BLaER1 treated with 17β-estradiol and CSF1 and Interleukin-3, amounts not matched to agents 10 nM and 100 nM (cell line): Measurements from ENCODE around the gene MPRIP.
A peak's percentile ranks its signal among the peaks of the same experiment; 100 is the strongest.

Experiments
- H3K27ac ChIP-seq, 11 experiments: shearing (Covaris generic); formaldehyde crosslinking; 2 replicates each; pipeline ENCODE4 v1.8.1; 2022
- H3K27me3 ChIP-seq, 11 experiments: shearing (Covaris generic); formaldehyde crosslinking; 2 replicates each; pipeline ENCODE4 v1.8.1; 2022
- H3K36me3 ChIP-seq, 11 experiments: shearing (Covaris generic); formaldehyde crosslinking; 2 replicates each; pipeline ENCODE4 v1.8.1; 2022
- H3K4me1 ChIP-seq, 10 experiments: shearing (Covaris generic); formaldehyde crosslinking; 2 replicates each; pipeline ENCODE4 v1.8.1; 2022
- H3K4me2 ChIP-seq, 11 experiments: shearing (Covaris generic); formaldehyde crosslinking; 2 replicates each; pipeline ENCODE4 v1.8.1; 2022
- H3K4me3 ChIP-seq, 10 experiments: shearing (Covaris generic); formaldehyde crosslinking; 2 replicates each; pipeline ENCODE4 v1.8.1; 2022
- H3K9ac ChIP-seq, 11 experiments: shearing (Covaris generic); formaldehyde crosslinking; 2 replicates each; pipeline ENCODE4 v1.8.1; 2022
- H3K9me3 ChIP-seq, 11 experiments: shearing (Covaris generic); formaldehyde crosslinking; replicated peaks in 1 of 11; 2 replicates each; pipeline ENCODE4 v1.8.1; 2022
- H4K20me1 ChIP-seq, 11 experiments: shearing (Covaris generic); formaldehyde crosslinking; 2 replicates each; pipeline ENCODE4 v1.8.1; 2022
- Cebpa-rat ChIP-seq, 11 experiments: shearing (Covaris generic); IDR thresholded peaks; 2 replicates each; pipeline ENCODE4 v1.8.1; 2022

Gene MPRIP

GRCh38 chr17:17221329-17221728, 179.1 kb downstream of the MPRIP start:
- Histone ChIP-seq H3K9ac (no peak overlapping the region), H3K4me1 (peaks cover 0 to 33% (median 13%) of the 10 kb centered on the region in 10 experiments; a peak in 12 of 20 replicates), H4K20me1 (peaks cover 0 to 98% (median 0%) of the 10 kb centered on the region in 11 experiments; a peak in 10 of 22 replicates), H3K27ac (no peak overlapping the region), H3K36me3 (peaks cover 91 to 100% (median 97%) of the 10 kb centered on the region in 11 experiments), H3K4me2 (no peak overlapping the region), H3K4me3 (no peak overlapping the region), H3K9me3 (no peaks in the 10 kb centered on the region), H3K27me3 (no peaks in the 10 kb centered on the region)
- no peak for TF ChIP-seq Cebpa-rat (IDR thresholded peaks at IDR 0.05)

GRCh38 chr17:17223736-17224135, 181.5 kb downstream of the MPRIP start:
- Histone ChIP-seq H3K9ac (no peak overlapping the region), H3K9me3 (no peaks in the 10 kb centered on the region), H3K27me3 (no peaks in the 10 kb centered on the region), H3K27ac (peak overlapping the region in 2 of 11 experiments; percentile 9 to 25; a peak in 2 of 22 replicates), H3K4me1 (peaks cover 0 to 43% (median 20%) of the 10 kb centered on the region in 10 experiments; a peak in 12 of 20 replicates), H3K36me3 (peaks cover 91 to 100% (median 97%) of the 10 kb centered on the region in 11 experiments), H3K4me3 (no peak overlapping the region), H3K4me2 (peak overlapping the region in 4 of 11 experiments; percentile 55 to 66 (median 59); a peak in 8 of 22 replicates), H4K20me1 (peaks cover 0 to 98% (median 7%) of the 10 kb centered on the region in 11 experiments; a peak in 12 of 22 replicates)
- no peak for TF ChIP-seq Cebpa-rat (IDR thresholded peaks at IDR 0.05)

GRCh38 chr17:17224137-17224536, 181.9 kb downstream of the MPRIP start:
- peaks cover 0 to 47% (median 23%) of the 10 kb centered on the region in 10 experiments; a peak in 12 of 20 replicates for H3K4me1 ChIP-seq
- H3K9ac ChIP-seq, result no peak overlapping the region
- H3K27ac ChIP-seq, result no peak overlapping the region
- no peaks in the 10 kb centered on the region for H3K27me3 ChIP-seq
- TF ChIP-seq Cebpa-rat (IDR thresholded peaks at IDR 0.05), result no peak
- H3K4me3 ChIP-seq, result no peak overlapping the region
- 0 out of 22 replicates have a peak overlapping the region, but pooled peaks of 2 of the 11 experiments have one; percentile 60 to 66 for H3K4me2 ChIP-seq
- H3K9me3 ChIP-seq, result no peaks in the 10 kb centered on the region
- peaks cover 0 to 99% (median 7%) of the 10 kb centered on the region in 11 experiments; a peak in 13 of 22 replicates for H4K20me1 ChIP-seq
- peaks cover 92 to 100% (median 98%) of the 10 kb centered on the region in 11 experiments for H3K36me3 ChIP-seq

GRCh38 chr17:17225901-17226300, 183.6 kb downstream of the MPRIP start:
- no peak overlapping the region for H3K9ac ChIP-seq
- no peak overlapping the region for H3K27ac ChIP-seq
- H3K9me3 ChIP-seq, result no peaks in the 10 kb centered on the region
- H4K20me1 ChIP-seq, result peaks cover 0 to 100% (median 7%) of the 10 kb centered on the region in 11 experiments; a peak in 13 of 22 replicates
- no peaks in the 10 kb centered on the region for H3K27me3 ChIP-seq
- peaks cover 94 to 100% (median 100%) of the 10 kb centered on the region in 11 experiments for H3K36me3 ChIP-seq
- TF ChIP-seq Cebpa-rat (IDR thresholded peaks at IDR 0.05), result no peak
- H3K4me2 ChIP-seq, result peak overlapping the region in 5 of 11 experiments; percentile 17 to 35 (median 29); a peak in 6 of 22 replicates
- H3K4me1 ChIP-seq, result peaks cover 0 to 47% (median 23%) of the 10 kb centered on the region in 10 experiments; a peak in 12 of 20 replicates
- H3K4me3 ChIP-seq, result no peak overlapping the region

GRCh38 chr17:17226451-17227265, 184.4 kb downstream of the MPRIP start:
- H3K27ac ChIP-seq, result no peak overlapping the region
- peaks cover 94 to 100% (median 100%) of the 10 kb centered on the region in 11 experiments for H3K36me3 ChIP-seq
- no peaks in the 10 kb centered on the region for H3K27me3 ChIP-seq
- no peaks in the 10 kb centered on the region for H3K9me3 ChIP-seq
- no peak overlapping the region for H3K9ac ChIP-seq
- TF ChIP-seq Cebpa-rat (IDR thresholded peaks at IDR 0.05), result no peak
- H3K4me2 ChIP-seq, result no peak overlapping the region
- H4K20me1 ChIP-seq, result peaks cover 0 to 100% (median 11%) of the 10 kb centered on the region in 11 experiments; a peak in 14 of 22 replicates
- H3K4me1 ChIP-seq, result peaks cover 0 to 47% (median 23%) of the 10 kb centered on the region in 10 experiments; a peak in 12 of 20 replicates
- no peak overlapping the region for H3K4me3 ChIP-seq

- no peak overlapping the region for H3K4me3 ChIP-seq
- H3K36me3 ChIP-seq, result peaks cover 94 to 100% (median 99%) of the 10 kb centered on the region in 11 experiments
- peaks cover 0 to 100% (median 23%) of the 10 kb centered on the region in 11 experiments; a peak in 16 of 22 replicates for H4K20me1 ChIP-seq
- no peak for TF ChIP-seq Cebpa-rat (IDR thresholded peaks at IDR 0.05)
- H3K27me3 ChIP-seq, result no peaks in the 10 kb centered on the region
- H3K9ac ChIP-seq, result no peak overlapping the region
- H3K4me1 ChIP-seq, result peaks cover 0 to 40% (median 21%) of the 10 kb centered on the region in 10 experiments; a peak in 12 of 20 replicates
- peak overlapping the region in 4 of 11 experiments; percentile 11 to 38 (median 28); a peak in 6 of 22 replicates for H3K4me2 ChIP-seq
- no peaks in the 10 kb centered on the region for H3K9me3 ChIP-seq
- H3K27ac ChIP-seq, result no peak overlapping the region
Observed at GRCh38 chr17:17227608-17228520, 185.6 kb downstream of the MPRIP start.

- Histone ChIP-seq H3K9me3 (no peaks in the 10 kb centered on the region), H3K4me2 (peak overlapping the region in 4 of 11 experiments; percentile 11 to 38 (median 28); a peak in 4 of 22 replicates), H3K36me3 (peaks cover 88 to 98% (median 93%) of the 10 kb centered on the region in 11 experiments), H3K9ac (no peak overlapping the region), H3K4me3 (no peak overlapping the region), H4K20me1 (peaks cover 0 to 100% (median 26%) of the 10 kb centered on the region in 11 experiments; a peak in 16 of 22 replicates), H3K27ac (no peak overlapping the region), H3K27me3 (no peaks in the 10 kb centered on the region), H3K4me1 (peaks cover 0 to 31% (median 14%) of the 10 kb centered on the region in 10 experiments; a peak in 12 of 20 replicates)
- TF ChIP-seq Cebpa-rat (IDR thresholded peaks at IDR 0.05), result no peak
Observed at GRCh38 chr17:17228521-17229279, 186.4 kb downstream of the MPRIP start.
